IPS DF 4.7 (cell line): ENCODE data around the gene FAM168A.

ENCODE experiments used
- DNase-seq: peaks from one replicate; pipeline ENCODE4 v3.0.0-alpha.2; 2013; ENCODE audit warnings: low spot score; ENCODE audit errors: extremely low read depth

The FAM168A gene

DNA sequence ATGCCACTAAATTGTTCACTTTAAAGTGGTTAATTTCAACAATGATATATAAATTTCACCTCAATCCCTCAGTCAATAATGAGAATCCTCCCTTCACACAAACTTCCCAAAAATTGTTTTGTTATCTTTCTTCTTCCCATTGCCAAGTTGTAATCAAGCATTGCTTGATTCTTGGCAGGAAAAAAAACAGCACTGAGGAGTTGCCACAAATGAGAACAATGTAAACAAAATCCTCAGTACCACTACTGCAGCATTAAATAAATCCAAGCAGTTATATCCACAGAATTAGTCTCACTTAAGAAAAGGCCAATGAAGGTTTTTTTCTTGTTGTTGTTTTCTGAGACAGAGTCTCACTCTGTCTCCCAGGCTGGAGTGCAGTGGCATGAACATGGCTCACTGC lies 38.2 kb downstream of the FAM168A start:
- DNase-seq = no peak

DNA sequence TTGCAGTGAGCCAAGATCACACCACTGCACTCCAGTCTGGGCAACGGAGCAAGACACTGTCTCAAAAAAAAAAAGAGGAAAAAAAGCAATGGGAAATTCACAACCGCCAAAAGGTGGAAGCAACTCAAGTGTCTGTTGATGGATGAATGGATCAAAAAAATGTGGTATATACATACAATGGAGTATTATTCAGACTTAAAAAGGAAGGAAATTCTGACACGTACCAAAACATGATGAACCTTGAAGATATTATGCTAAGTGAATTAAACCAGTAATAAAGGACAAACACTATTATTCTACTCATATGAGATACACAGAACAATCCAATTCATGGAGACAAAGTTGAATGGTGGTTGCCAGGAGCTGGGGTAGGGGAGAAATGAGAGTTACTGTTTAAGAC lies 40.9 kb downstream of the FAM168A start:
- DNase-seq = no peak

DNA sequence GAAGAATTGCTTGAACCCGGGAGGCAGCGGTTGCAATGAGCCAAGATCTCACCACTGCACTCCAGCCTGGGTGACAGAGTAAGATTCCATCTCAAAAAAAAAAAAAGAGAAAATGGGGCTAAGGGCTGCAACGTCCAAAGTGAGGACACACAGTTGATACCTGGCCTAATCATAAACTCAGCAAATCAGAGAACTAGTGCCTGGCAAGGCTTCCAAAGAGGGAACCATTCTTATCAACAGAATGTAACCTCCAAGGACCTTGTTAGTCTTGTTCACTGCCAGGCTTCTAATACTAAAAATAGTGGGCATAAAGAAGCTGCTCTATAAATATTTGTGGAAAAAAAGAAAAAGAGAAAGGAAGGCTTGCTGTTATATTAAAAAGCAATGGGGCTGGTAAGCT lies 42.3 kb downstream of the FAM168A start:
- DNase-seq = no peak

DNA sequence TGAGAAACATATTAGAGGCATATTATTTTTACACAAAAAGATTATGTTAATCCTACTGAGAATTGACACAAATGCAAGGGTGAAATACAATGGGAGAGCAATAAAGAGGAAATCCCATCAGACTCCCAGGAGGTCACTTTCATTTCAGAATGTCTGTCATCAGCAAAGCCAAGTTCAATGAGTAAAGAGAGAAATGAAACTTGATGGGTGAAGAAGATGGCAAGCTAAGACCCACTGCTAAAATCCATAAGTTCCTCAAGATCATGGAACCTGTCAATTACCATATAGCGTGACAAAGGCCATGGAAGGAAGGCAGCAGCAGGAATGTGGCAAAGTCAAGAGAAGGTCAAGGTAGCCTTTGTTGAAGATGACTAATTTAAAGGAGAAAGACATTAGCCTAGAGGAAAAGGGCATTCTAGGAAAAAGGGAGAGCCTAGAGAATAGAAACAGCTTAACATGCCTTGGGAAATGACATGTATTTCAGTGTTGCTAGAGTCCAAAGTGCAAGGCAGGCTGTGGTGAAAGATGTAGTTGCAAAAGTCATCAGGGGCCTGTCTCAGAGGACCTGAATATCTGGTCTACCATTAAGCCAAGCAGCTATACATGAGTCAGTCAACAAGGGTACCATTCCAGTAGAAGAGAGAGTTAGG lies 43.1 kb downstream of the FAM168A start:
- DNase-seq = no peak

DNA sequence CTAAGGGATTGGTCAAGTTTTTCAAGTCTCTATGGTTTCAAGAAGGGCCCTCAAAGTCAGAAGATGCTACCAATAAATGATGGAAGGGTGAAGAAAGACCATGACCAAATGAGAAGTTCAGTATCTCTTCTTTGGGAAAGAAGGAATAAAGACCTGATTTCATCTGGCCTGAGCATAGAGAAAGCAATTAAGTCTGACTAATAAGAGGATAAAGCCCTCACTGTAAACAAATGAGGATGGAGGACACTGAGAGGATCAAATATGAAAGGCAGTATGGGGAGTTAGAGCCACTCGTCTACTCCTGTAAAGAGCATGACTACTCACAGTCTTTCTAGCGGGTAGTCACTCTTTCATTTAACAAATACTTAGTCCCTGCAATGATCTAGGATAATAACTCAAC lies 44.6 kb downstream of the FAM168A start:
- DNase-seq = no peak

DNA sequence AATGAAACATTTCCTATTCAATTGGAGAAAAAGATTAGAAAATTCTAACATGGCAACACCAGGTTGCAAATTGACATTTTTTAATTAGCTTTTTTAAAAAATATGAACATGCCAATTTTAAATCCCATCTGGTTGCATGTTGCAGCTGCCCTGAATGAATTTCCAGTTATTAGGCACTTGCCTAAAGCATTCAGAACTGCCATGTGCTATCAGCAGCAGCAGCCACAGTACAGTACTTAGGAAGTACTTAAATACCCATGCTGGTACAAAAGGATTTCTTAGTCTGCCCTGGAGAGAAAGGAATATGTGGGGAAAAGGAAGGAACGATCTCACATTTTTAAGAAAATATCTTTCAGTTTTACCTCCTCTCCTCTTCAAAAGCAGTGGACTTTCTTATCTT lies 46.2 kb downstream of the FAM168A start:
- DNase-seq = no peak

DNA sequence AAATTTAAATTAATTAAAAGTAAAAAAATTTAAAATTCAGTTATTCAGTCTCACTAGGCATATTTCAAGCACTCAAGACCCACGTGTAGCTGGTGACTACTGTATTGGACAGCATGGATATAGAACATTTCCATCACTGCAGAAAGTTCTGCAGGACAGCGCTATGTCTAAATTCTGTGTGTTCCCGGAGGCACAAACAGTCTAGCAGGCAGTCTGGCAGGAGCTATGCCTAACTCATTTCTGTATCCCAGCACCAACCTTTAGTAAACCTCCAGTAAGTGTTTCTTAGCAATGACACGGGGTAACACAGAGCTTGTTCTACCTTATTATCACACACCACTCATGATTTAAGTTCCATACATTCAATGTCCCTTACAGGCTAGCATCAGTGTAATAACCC lies 48.5 kb downstream of the FAM168A start:
- DNase-seq = no peak

DNA sequence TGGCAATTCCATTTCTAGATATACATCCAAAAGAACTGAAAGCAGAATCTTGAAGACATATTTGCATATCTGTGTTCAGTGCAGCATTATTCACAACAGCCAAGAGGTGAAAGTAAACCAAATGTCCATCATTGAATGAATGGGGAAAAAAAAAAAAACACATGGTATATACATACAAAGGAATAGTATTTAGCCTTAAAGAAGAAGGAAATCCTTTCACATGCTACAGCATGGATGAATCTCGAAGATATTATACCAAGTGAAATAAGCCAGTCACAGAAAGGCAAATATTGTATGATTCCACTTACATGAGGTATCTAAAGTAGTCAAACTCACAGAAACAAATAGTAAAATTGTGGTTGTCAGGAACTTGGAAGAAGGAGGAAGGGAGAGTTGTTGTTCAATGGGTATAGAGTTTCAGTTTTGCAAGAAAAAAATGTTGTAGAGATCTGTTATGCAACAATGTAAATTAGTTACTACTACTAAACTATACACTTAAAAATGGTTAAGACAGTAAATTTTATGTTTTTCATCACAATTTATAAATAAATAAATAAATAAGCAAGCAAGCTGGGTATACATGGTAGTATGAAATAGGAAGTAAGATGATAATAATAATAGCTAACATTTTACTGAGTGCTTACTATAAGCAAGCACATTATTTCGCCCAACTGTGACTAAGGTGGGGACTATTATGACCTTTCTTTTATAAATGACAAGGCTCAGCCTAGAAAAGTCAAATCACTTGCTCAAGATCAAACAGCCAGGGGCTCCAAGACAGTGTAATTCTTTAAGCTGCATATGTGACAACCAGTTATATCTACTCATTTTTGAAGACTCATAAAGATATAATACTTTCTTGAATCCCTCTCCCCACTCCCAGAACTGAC lies 50.0 kb downstream of the FAM168A start:
- DNase-seq = no peak

DNA sequence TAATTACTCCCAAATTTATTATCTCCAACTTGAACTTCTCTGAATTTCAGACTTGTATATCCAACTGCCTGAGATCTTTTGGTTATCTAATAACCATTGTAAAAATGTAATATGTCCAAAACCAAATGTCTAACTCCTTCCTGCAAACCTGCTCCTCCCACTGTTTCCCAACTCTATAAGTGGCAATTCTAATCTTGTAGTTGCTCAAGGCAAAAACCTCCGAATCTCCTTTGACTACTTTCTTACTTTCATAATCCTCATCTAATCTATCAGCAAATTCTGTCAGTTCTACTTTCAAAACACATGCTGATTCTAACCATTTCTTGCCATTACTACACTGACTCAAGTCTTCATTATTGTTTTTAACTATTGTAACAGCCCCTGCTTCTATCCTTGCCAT lies 55.7 kb downstream of the FAM168A start:
- DNase-seq = no peak

DNA sequence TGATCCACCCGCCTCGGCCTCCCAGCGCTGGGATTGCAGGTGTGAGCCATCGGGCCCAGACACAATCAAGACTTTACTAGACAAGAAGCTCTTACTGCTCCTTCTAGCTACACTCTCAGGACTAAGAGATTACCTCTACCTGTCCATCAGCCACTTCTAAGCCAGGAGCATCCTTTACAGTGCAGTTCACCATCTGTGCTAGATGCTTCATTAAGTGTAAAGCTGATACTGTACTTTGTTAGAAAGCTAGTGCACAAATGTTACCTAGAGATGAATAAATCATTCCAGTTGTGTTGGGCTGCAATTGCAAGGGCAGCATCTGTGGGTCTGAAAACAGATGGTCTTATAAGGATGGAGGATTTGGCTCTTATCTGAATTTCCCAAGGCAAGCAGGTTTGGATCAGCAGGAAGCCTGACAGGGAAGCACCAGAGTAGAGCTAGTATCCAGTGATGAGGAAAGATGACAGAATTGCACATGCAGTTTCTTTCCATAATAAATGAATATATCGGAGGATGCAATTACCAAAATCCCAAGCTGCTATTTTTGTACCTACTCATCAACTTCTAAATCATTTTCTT lies 58.3 kb downstream of the FAM168A start:
- no peak for DNase-seq

DNA sequence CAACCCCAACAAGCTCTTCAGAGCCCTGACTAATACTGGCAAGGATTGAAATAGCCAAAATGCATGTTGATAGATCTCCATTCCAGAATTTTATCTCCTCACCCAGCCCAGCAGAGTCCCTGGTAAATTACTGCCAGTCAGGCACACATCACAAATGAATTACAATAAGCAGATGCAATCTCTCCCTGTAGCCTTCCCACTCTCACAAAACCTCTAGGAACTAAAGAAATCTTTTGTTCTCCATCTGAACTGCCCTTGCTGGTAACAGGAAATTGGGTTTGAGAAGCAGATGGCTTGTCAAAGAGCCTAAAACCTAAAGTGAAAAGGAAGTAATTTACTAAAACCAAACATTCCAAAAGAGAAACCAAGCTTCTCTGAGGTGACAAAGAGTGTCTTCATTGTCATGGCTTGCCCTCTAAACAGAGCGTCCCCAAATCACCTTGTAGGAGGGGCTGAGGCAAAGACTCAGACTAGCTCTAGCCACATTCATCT lies 59.5 kb downstream of the FAM168A start:
- peak; percentile 36 for DNase-seq

DNA sequence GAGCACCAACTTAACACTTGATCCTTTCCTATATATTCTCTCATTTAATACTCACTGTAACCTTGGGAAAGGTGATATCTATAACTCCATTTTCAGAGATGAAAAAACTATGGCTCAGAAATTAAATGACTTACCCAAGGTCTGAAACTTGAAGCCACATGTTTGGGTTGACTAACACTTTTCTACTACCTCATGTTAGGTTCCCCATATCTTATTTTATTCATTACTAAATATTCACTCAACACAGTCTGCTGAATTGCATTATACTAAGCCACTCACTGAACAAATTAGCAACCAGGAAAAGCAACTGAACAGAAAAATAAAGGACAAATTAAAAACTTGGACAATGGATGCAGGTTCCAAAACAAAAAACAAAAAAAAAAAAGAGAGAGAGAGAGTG lies 59.9 kb downstream of the FAM168A start:
- no peak for DNase-seq

DNA sequence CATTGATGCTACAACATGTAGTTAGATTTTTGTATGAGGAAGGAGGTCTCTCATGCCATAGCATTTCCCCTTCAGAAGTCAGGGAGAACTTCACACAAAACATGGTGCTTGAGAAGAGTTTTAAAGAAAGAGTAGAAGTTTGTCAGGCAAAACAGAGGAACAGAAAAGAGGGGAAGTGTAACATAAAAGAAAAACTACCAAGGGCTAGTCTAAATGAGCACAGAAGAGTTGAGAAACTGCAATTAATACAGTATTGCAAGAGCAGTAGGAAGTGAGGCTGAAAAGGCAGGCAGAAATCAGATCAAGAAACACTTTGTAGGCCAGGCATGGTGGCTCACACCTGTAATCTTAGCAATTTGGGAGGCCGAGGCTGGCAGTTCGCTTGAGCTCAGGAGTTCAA lies 61.0 kb downstream of the FAM168A start:
- no peak for DNase-seq

DNA sequence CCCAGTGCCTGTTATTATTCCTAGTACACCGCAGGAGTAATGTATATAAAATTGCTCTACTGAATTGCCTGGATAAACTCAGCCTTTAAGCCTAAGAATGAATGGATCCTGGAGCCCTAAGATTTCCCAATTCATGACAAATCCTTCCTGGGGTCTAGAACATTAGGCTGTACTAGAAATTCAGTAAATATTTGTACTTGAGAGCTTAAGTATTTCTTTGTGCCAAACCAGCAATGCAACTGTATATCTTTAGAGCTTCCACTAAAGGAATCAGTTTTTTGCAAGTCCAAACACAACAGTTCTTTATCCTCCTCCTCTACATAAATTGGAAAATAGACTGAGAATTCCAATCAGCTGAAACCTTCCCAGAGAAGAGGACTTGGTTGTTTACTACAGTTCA lies 65.6 kb downstream of the FAM168A start:
- DNase-seq = no peak

DNA sequence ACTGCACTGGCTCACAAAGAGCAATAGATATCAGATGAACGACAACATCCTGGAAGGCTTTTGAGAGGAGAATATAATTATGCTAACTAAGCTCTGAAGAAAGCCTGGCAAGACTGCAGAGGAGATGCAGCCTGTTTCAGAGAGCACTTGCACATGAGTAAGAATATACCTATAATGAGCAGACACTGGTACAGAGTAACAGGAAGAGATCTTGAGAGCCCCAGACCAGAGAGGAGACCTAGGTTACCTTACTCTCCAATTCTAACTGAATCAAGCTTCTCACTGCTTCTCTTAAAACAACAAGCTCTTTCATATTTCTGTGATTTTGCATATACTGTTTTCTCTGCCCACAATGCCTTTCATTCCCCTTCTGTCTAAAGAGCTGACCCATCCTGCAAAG lies 66.5 kb downstream of the FAM168A start:
- DNase-seq = no peak

DNA sequence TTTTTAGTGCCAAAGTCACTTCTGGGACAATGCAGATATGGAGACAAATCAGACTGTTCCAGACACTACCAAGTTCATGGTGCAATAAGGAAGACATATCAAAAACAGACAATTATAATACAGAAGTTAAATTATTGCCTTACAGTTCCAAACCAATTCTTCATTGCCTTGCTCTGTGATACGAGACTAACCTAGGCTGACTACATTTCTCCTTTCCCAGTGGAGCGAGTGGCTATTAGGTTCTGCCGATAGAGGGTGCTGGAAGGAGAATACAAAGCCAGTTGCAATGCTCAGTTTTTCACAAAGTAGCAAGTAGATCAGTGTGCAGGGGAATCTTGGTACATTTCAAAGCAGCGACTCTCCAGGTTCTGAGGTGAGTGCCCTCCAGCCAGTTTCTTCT lies 67.8 kb downstream of the FAM168A start:
- peak; percentile 25 for DNase-seq

DNA sequence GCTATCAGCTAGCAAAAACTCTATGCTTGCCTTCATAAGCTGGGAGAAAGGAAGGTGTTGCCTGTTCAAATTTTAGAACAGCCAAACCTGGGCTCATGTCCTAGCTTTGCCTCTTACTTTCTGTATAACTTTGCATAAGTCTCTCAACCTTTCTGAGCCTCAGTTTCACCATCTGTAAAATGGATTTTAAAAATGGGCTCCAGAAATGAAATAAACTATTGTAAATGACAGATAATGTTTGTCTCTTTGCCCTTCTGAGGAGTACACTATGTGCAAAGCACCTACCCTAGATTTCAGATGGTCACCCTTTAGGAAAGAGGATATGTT lies 68.7 kb downstream of the FAM168A start:
- no peak for DNase-seq

DNA sequence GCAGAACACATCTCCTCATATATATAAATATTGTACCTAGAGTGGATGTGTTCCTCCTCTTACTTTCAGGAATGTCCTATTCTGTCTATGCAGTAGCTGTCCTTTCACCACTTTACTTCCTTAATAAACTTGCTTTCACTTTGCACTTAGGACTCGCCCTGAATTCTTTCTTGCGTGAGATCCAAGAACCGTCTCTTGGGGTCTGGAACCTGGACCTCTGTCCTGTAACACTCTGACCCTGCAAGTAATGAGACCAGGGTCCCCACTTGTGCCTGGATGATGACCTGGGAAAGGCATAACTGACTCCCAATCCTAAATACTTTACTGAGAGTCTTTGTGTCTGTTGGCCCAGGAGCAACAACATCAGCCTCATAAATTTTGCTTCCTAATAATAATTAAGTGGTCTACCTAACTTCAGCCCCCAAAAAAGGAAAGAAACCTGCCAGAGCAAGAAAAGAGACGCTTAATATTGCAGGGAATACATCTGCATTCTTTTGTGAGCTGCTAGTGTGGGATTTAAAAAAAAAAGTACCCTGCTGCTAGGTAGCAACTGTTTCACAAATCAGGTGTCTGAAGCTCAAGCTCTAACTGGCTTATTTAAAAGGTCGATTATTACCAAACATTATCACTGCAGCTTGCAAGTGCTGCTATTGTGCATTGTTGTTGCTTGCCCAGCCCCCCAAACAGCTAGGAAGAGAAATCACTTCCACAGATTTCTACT lies 69.3 kb downstream of the FAM168A start:
- DNase-seq = no peak

DNA sequence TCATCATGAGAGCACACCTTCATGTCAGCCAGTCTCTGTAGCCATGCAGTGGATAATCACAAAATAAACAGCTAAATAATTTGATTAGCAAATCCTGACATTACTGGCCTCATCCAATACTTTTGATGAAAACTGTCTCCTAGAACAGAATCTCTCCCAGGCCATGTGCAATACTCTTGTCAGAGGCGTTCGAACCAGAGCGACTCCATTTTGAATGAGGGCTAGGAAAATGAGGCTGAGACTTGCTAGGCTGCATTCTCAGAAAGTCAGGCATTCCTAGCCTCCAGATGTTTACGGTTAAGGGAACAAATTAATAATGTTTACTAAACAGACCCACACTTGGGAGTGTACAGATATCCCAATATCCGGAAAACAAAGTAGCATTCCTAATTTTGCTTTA lies 69.9 kb downstream of the FAM168A start:
- no peak for DNase-seq

DNA sequence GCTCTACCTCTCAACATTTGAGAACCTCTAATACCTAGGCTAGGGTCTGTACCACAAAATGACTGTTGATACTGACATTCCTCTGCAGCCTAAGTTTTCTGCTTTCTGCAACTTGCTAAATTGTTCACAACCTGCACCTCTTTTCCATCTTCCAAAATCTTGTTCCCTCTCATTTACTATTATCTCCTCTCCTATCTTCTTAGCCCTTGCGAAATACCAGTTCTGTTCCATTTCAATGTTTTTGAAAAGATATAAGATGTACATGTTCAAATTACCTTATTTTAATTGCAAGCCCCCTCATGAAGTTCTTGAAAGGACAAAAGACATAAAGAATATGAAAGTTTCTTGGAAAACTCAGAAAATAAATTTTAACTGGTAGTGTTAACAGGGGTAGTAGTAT lies 72.3 kb downstream of the FAM168A start:
- DNase-seq = no peak

DNA sequence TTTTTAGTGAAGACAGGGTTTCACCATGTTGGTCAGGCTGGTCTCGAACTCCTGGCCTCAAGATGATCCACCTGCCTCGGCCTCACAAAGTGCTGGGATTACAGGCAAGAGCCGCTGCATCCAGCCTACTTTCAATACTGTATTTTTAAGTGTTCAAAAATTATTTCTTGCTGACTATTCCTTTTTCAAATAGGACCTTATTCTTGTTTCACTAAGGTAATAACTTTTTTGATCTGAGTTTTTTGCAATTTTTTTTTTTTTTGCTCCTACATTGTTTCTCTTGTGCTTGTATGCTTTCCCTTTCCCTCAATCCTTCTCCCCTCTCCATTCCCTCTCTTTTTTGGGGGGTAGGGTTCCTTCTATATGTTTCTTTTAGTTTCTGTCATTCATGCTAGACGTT lies 73.1 kb downstream of the FAM168A start:
- DNase-seq = no peak

DNA sequence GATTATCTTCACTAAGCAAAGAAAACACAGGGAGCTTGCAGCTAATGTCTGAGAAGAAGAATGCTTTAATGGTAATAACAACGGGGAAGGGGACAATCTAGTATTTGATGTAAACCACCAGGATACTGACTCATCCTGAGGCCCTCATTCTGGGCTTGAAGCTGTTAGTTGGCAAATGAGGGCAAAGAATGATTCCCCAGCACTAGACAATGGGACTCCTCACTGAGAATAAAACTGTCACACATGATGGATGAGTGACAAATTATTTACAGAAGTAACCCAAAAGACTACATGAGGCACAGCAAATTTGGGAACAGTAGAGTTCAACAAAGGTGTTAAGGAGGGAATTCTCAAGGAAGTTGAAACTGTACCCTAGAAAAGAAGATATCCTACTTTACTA lies 76.3 kb downstream of the FAM168A start:
- no peak for DNase-seq
